SK-N-SH (cell line): Measurements from ENCODE around the gene PARD3. TPM values are rescaled to one million over a fixed set of nuclear protein-coding genes. Genes with fewer than 3 reads are reported as not detected.

ENCODE experiments used
- CTCF ChIA-PET: fragments of 300-600, 350-600 bp; formaldehyde crosslinking; extraction: SDS; loops from one replicate; lab custom pipeline; 2021; lab: Yijun Ruan, JAX
- POLR2A ChIA-PET: fragments of 350-600 bp; sonication (Branson Sonifier 250); formaldehyde crosslinking; extraction: SDS; loops from one replicate; lab custom pipeline; 2020; ENCODE audit warnings: antibody characterized with exemption, inconsistent platforms; lab: Yijun Ruan, JAX
- DNase-seq: peaks from one replicate; pipeline ENCODE4 v3.0.0; 2012
- H2AFZ ChIP-seq: fragments of 200-600 bp; sonication (generic); 2 replicates; pipeline ENCODE4 v1.8.1; 2016; ENCODE audit warnings: antibody characterized with exemption, mild to moderate bottlenecking, low read depth
- H3F3A ChIP-seq: fragments of 200-600 bp; sonication (generic); replicated peaks from 2 replicates; pipeline ENCODE3; 2016; ENCODE audit warnings: antibody characterized with exemption, mild to moderate bottlenecking; ENCODE audit not compliant: insufficient read depth
- H3K27ac ChIP-seq, 2 experiments: fragments of 200-500 bp in 1 of 2; fragments of 200-600 bp in 1 of 2; sonication (Bioruptor generic) in 1 of 2; sonication (generic), shearing (Covaris generic) in 1 of 2; 2 replicates each; pipeline versions ENCODE4 v1.5.1 to v1.6.1; 2014 to 2016; ENCODE audit warnings: low read depth in 2 of 2, inconsistent platforms in 1 of 2, low read length in 1 of 2, mild to moderate bottlenecking in 1 of 2, mixed read lengths in 1 of 2
- H3K27me3 ChIP-seq: fragments of 200-600 bp; sonication (generic), shearing (Covaris generic); 2 replicates; pipeline ENCODE4 v1.6.1; 2016; ENCODE audit warnings: mixed run types; ENCODE audit not compliant: insufficient read depth
- H3K36me3 ChIP-seq, 2 experiments: fragments of 200-500 bp in 1 of 2; fragments of 200-600 bp in 1 of 2; sonication (Bioruptor generic) in 1 of 2; sonication (generic) in 1 of 2; replicated peaks in 1 of 2; 2 replicates each; pipeline versions ENCODE3 to v1.5.1; 2014 to 2016; ENCODE audit warnings: low read length in 1 of 2, mild to moderate bottlenecking in 1 of 2; ENCODE audit not compliant: insufficient read depth in 2 of 2, control insufficient read depth in 1 of 2
- H3K4me1 ChIP-seq, 2 experiments: fragments of 200-500 bp in 1 of 2; fragments of 200-600 bp in 1 of 2; sonication (Bioruptor generic) in 1 of 2; sonication (generic), shearing (Covaris generic) in 1 of 2; 2 replicates each; pipeline versions ENCODE4 v1.5.1 to v1.6.1; 2014 to 2016; ENCODE audit warnings: low read depth in 1 of 2, low read length in 1 of 2, mixed run types in 1 of 2; ENCODE audit not compliant: insufficient read depth in 2 of 2, control insufficient read depth in 1 of 2
- H3K4me2 ChIP-seq: fragments of 200-600 bp; sonication (generic), shearing (Covaris generic); 2 replicates; pipeline ENCODE4 v1.6.1; 2017; ENCODE audit warnings: mixed run types
- H3K4me3 ChIP-seq, 2 experiments: fragments of 200-500 bp in 1 of 2; fragments of 200-600 bp in 1 of 2; sonication (Bioruptor generic) in 1 of 2; sonication (generic), shearing (Covaris generic) in 1 of 2; 2 replicates each; pipeline versions ENCODE4 v1.5.1 to v1.8.1; 2014 to 2016; ENCODE audit warnings: low read depth in 2 of 2, inconsistent platforms in 1 of 2, low read length in 1 of 2, mild to moderate bottlenecking in 1 of 2, mixed read lengths in 1 of 2, moderate library complexity in 1 of 2
- H3K79me2 ChIP-seq: fragments of 200-600 bp; sonication (generic); 2 replicates; pipeline ENCODE4 v1.8.1; 2017; ENCODE audit warnings: mild to moderate bottlenecking; ENCODE audit not compliant: insufficient read depth
- H3K9ac ChIP-seq: fragments of 200-600 bp; sonication (generic); 2 replicates; pipeline ENCODE4 v1.6.1; 2017; ENCODE audit warnings: mixed run types
- H3K9me2 ChIP-seq: fragments of 200-600 bp; sonication (generic); 2 replicates; pipeline ENCODE4 v1.6.1; 2017; ENCODE audit warnings: mixed run types
- H3K9me3 ChIP-seq: fragments of 200-600 bp; sonication (generic); 2 replicates; pipeline ENCODE4 v1.6.1; 2017; ENCODE audit warnings: mixed run types, mild to moderate bottlenecking, moderate library complexity
- H4K20me1 ChIP-seq: fragments of 200-600 bp; sonication (generic); 2 replicates; pipeline ENCODE4 v1.6.1; 2017; ENCODE audit warnings: mild to moderate bottlenecking, mixed run types; ENCODE audit not compliant: insufficient read depth
- CHD2 ChIP-seq: fragments of 150-350 bp; IDR thresholded peaks from 2 replicates; pipeline ENCODE4 v1.6.1; 2018; ENCODE audit warnings: low read length; ENCODE audit not compliant: partially characterized antibody
- EP300 ChIP-seq, 2 experiments: IDR thresholded peaks; 2 replicates each; pipeline versions ENCODE4 v1.4.0 to v1.6.1; 2012; ENCODE audit warnings: borderline replicate concordance in 1 of 2, low read depth in 1 of 2, low read length in 1 of 2
- EZH2phosphoT487 ChIP-seq: fragments of 200-600 bp; sonication (generic); IDR thresholded peaks from 2 replicates; pipeline ENCODE4 v1.6.1; 2017; ENCODE audit warnings: low read depth, mixed run types, mild to moderate bottlenecking, antibody characterized with exemption, moderate library complexity, borderline replicate concordance
- FOSL2 ChIP-seq: IDR thresholded peaks from 2 replicates; pipeline ENCODE4 v1.4.0; 2012; ENCODE audit warnings: low read depth, mild to moderate bottlenecking, moderate library complexity, borderline replicate concordance
- FOXJ3 ChIP-seq: sonication (generic); formaldehyde crosslinking; IDR thresholded peaks from 2 replicates; pipeline ENCODE4 v1.5.1; 2020; ENCODE audit warnings: mild to moderate bottlenecking, missing genetic modification reagents
- FOXM1 ChIP-seq: IDR thresholded peaks from 2 replicates; pipeline ENCODE4 v1.4.0; 2012; ENCODE audit warnings: low read depth, mild to moderate bottlenecking
- GABPA ChIP-seq: IDR thresholded peaks from 2 replicates; pipeline ENCODE4 v1.4.0; 2012; ENCODE audit warnings: low read depth, mild to moderate bottlenecking
- GATA2 ChIP-seq: sonication (generic); formaldehyde crosslinking; IDR thresholded peaks from 2 replicates; pipeline ENCODE4 v1.5.0; 2020; ENCODE audit warnings: mild to moderate bottlenecking, missing genetic modification reagents
- JUND ChIP-seq: IDR thresholded peaks from 2 replicates; pipeline ENCODE4 v1.4.0; 2012
- MEF2A ChIP-seq: IDR thresholded peaks from 2 replicates; pipeline ENCODE4 v1.4.0; 2012; ENCODE audit warnings: low read depth, borderline replicate concordance
- NFIC ChIP-seq: IDR thresholded peaks from 2 replicates; pipeline ENCODE4 v1.4.0; 2012; ENCODE audit warnings: borderline replicate concordance
- POLR2AphosphoS5 ChIP-seq: IDR thresholded peaks from 2 replicates; pipeline ENCODE4 v1.6.1; 2012; ENCODE audit warnings: low read depth, low read length
- RAD21 ChIP-seq: IDR thresholded peaks from 2 replicates; pipeline ENCODE4 v1.6.1; 2012; ENCODE audit warnings: mild to moderate bottlenecking, low read length
- RFX5 ChIP-seq: IDR thresholded peaks from 2 replicates; pipeline ENCODE4 v1.6.1; 2012; ENCODE audit warnings: mild to moderate bottlenecking, improper control_type of control experiment, low read length
- RXRA ChIP-seq: IDR thresholded peaks from 2 replicates; pipeline ENCODE4 v1.4.0; 2012; ENCODE audit warnings: low read depth, mild to moderate bottlenecking, borderline replicate concordance
- SIN3A ChIP-seq: IDR thresholded peaks from 2 replicates; pipeline ENCODE4 v1.6.1; 2012; ENCODE audit warnings: low read depth, mild to moderate bottlenecking, low read length, moderate library complexity, borderline replicate concordance
- SMC3 ChIP-seq: IDR thresholded peaks from 2 replicates; pipeline ENCODE4 v1.6.1; 2012; ENCODE audit warnings: low read depth, low read length, improper control_type of control experiment
- TAF1 ChIP-seq: IDR thresholded peaks from 2 replicates; pipeline ENCODE4 v1.6.1; 2012; ENCODE audit warnings: low read depth, mild to moderate bottlenecking, low read length, moderate library complexity, borderline replicate concordance
- TCF12 ChIP-seq: IDR thresholded peaks from 2 replicates; pipeline ENCODE4 v1.4.0; 2012
- TEAD4 ChIP-seq: IDR thresholded peaks from 2 replicates; pipeline ENCODE4 v1.4.0; 2012; ENCODE audit warnings: mild to moderate bottlenecking, borderline replicate concordance; ENCODE audit not compliant: insufficient read depth
- YY1 ChIP-seq: IDR thresholded peaks from 2 replicates; pipeline ENCODE4 v1.4.0; 2012; ENCODE audit warnings: low read depth, mild to moderate bottlenecking
- WGBS: methylation state at CpG from one replicate; pipeline ENCODE4 v1.1.6; 2017; ENCODE audit warnings: low lambda C conversion rate; 5-methylcytosine and 5-hydroxymethylcytosine counted together
- polyA plus RNA-seq, 3 experiments: library from polyadenylated mRNA; depleted of rRNA; stranded (reverse); fragments of >200 nt; gene quantifications; 2 replicates each; pipeline ENCODE4 v1.2.3, GENCODE V29; 2012
- TF ChIP-seq, protein P1 (sequence below): IDR thresholded peaks from 2 replicates; pipeline ENCODE4; 2012
- TF ChIP-seq, protein P2 (sequence below): IDR thresholded peaks from 2 replicates; pipeline ENCODE4 v1.4.0; 2012; ENCODE audit warnings: low read depth, borderline replicate concordance
- TF ChIP-seq, protein P3 (sequence below): fragments of 150-350 bp; IDR thresholded peaks from 2 replicates; pipeline ENCODE4 v1.6.1; 2017; ENCODE audit warnings: antibody characterized with exemption, low read length, low read depth, borderline replicate concordance
- TF ChIP-seq, protein P4 (sequence below): fragments of 200-600 bp; sonication (generic); IDR thresholded peaks from 2 replicates; pipeline ENCODE4 v1.6.1; 2017; ENCODE audit warnings: antibody characterized with exemption, mild to moderate bottlenecking, moderate library complexity
- TF ChIP-seq, protein P5 (sequence below): IDR thresholded peaks from 2 replicates; pipeline ENCODE4 v1.4.0; 2012; ENCODE audit warnings: low read depth, borderline replicate concordance
- TF ChIP-seq, protein P6 (sequence below): IDR thresholded peaks from 2 replicates; pipeline ENCODE4 v1.4.0; 2012; ENCODE audit warnings: low read depth

Gene PARD3
- polyA plus RNA-seq, 1 of the 3 experiments (the other 2 are of a cell fraction): 29.4 TPM

DNA sequence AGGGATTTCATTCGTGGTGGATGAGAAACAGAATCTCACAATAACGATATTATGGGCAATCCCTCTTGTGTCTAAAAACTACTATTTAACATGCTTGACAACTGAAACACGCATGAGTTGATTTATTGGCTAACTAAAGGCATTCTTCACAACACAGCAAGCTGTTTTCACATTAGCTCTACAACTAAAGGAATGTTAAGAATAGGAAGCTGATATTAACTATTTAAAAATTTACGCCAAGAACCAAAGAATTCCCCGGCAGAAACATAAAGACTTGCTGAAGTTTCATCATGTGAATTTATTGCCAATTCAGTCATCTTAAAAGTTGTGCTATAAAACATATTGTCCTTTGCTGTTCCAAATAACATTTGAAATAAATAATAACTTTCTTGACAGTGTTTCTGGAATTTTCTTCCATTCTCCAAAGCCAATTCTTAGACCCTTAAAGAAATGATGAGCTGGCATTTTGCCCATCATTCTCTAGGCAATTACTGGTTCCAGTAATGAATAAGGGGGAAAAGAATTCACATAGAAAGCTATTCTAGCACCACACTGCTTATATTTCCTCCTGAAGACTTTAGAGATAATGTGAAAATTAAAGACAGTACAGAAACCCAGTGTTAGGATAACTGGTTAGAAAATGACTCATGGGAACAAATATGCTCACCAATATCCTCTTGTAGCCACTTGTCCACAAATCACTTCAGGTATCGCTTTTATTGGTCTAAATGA, 233.1 kb downstream of the PARD3 start:
- Histone ChIP-seq H3K9ac (no peak overlapping the region), H3F3A (peaks cover 34% of the 10 kb centered on the region), H3K9me2 (no peaks in the 10 kb centered on the region), H3K4me2 (peak overlapping the region; percentile 6; the same call in 1 of the 2 replicates), H3K27me3 (no peaks in the 10 kb centered on the region), H3K27ac (peak overlapping the region; percentile 67 to 71; a peak in 3 of 4 replicates), H3K4me1 (peaks cover 0 to 57% of the 10 kb centered on the region in 2 experiments; a peak in 3 of 4 replicates), H3K79me2 (peaks cover 25% of the 10 kb centered on the region; the same call in 1 of the 2 replicates), H3K36me3 (no peaks in the 10 kb centered on the region), H2AFZ (no peak overlapping the region), H4K20me1 (no peaks in the 10 kb centered on the region), H3K9me3 (no peaks in the 10 kb centered on the region), H3K4me3 (no peak overlapping the region)
- POLR2A ChIA-PET: no interaction called here
- WGBS: 75% methylated on average over 6 of the region's 6 CpGs
- CTCF ChIA-PET: interaction anchor here (0.7 to 1.8 kb wide), 2 partner anchors 11 to 38 kb away, joined by 3 to 5 read pairs; no protein-coding TSS in a partner anchor
- DNase-seq: no peak
- TF ChIP-seq FOXM1 (peak; percentile 46; the same call in 1 of the 2 replicates), POLR2AphosphoS5 (no peak), RFX5 (no peak), TCF12 (peak; percentile 63), EP300 (IDR thresholded peaks at IDR 0.05; ENCODE audit: borderline replicate concordance in 1 of 2, low read depth in 1 of 2, low read length in 1 of 2) (peak in 1 of 2 experiments; percentile 69; a peak in 1 of 4 replicates), MEF2A (no peak; the same call in 1 of the 2 replicates), EZH2phosphoT487 (no peak), RXRA (peak; percentile 9; the same call in 1 of the 2 replicates), SMC3 (no peak), FOSL2 (peak; percentile 53; the same call in 1 of the 2 replicates), SIN3A (no peak), CHD2 (no peak), GATA2 (CRISPR knock-in tag) (no peak), JUND (peak; percentile 65), TEAD4 (peak; percentile 54; the same call in 1 of the 2 replicates), YY1 (no peak), RAD21 (no peak), GABPA (no peak), FOXJ3 (CRISPR knock-in tag) (no peak), TAF1 (no peak), NFIC (peak; percentile 78)
- TF ChIP-seq, protein P1, sequence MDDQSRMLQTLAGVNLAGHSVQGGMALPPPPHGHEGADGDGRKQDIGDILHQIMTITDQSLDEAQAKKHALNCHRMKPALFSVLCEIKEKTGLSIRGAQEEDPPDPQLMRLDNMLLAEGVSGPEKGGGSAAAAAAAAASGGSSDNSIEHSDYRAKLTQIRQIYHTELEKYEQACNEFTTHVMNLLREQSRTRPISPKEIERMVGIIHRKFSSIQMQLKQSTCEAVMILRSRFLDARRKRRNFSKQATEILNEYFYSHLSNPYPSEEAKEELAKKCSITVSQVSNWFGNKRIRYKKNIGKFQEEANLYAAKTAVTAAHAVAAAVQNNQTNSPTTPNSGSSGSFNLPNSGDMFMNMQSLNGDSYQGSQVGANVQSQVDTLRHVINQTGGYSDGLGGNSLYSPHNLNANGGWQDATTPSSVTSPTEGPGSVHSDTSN: peak; percentile 59; the same call in 1 of the 2 replicates
- TF ChIP-seq, protein P2, sequence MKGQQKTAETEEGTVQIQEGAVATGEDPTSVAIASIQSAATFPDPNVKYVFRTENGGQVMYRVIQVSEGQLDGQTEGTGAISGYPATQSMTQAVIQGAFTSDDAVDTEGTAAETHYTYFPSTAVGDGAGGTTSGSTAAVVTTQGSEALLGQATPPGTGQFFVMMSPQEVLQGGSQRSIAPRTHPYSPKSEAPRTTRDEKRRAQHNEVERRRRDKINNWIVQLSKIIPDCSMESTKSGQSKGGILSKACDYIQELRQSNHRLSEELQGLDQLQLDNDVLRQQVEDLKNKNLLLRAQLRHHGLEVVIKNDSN: 0 out of 2 replicates have a peak, but pooled peaks have one; percentile 12
- TF ChIP-seq, protein P3, sequence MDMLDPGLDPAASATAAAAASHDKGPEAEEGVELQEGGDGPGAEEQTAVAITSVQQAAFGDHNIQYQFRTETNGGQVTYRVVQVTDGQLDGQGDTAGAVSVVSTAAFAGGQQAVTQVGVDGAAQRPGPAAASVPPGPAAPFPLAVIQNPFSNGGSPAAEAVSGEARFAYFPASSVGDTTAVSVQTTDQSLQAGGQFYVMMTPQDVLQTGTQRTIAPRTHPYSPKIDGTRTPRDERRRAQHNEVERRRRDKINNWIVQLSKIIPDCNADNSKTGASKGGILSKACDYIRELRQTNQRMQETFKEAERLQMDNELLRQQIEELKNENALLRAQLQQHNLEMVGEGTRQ: no peak
- TF ChIP-seq, protein P4, sequence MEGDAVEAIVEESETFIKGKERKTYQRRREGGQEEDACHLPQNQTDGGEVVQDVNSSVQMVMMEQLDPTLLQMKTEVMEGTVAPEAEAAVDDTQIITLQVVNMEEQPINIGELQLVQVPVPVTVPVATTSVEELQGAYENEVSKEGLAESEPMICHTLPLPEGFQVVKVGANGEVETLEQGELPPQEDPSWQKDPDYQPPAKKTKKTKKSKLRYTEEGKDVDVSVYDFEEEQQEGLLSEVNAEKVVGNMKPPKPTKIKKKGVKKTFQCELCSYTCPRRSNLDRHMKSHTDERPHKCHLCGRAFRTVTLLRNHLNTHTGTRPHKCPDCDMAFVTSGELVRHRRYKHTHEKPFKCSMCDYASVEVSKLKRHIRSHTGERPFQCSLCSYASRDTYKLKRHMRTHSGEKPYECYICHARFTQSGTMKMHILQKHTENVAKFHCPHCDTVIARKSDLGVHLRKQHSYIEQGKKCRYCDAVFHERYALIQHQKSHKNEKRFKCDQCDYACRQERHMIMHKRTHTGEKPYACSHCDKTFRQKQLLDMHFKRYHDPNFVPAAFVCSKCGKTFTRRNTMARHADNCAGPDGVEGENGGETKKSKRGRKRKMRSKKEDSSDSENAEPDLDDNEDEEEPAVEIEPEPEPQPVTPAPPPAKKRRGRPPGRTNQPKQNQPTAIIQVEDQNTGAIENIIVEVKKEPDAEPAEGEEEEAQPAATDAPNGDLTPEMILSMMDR: no peak
- TF ChIP-seq, protein P5, sequence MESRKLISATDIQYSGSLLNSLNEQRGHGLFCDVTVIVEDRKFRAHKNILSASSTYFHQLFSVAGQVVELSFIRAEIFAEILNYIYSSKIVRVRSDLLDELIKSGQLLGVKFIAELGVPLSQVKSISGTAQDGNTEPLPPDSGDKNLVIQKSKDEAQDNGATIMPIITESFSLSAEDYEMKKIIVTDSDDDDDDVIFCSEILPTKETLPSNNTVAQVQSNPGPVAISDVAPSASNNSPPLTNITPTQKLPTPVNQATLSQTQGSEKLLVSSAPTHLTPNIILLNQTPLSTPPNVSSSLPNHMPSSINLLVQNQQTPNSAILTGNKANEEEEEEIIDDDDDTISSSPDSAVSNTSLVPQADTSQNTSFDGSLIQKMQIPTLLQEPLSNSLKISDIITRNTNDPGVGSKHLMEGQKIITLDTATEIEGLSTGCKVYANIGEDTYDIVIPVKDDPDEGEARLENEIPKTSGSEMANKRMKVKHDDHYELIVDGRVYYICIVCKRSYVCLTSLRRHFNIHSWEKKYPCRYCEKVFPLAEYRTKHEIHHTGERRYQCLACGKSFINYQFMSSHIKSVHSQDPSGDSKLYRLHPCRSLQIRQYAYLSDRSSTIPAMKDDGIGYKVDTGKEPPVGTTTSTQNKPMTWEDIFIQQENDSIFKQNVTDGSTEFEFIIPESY: no peak
- TF ChIP-seq, protein P6, sequence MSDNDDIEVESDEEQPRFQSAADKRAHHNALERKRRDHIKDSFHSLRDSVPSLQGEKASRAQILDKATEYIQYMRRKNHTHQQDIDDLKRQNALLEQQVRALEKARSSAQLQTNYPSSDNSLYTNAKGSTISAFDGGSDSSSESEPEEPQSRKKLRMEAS: peak; percentile 15; the same call in 1 of the 2 replicates
